GM12878 (cell line): ENCODE data around the gene ACD. TPM values are rescaled to one million over a fixed set of nuclear protein-coding genes. Genes with fewer than 3 reads are reported as not detected.

ENCODE experiments used
- BCL11A ChIP-seq: IDR thresholded peaks from 2 replicates; pipeline ENCODE4 v1.6.1; 2011; ENCODE audit warnings: low read depth, low read length
- CEBPZ ChIP-seq: fragments of 150-350 bp; IDR thresholded peaks from 2 replicates; pipeline ENCODE4 v1.6.1; 2016; ENCODE audit warnings: low read depth, low read length
- CREB1 ChIP-seq: IDR thresholded peaks from 2 replicates; pipeline ENCODE4 v1.6.1; 2012; ENCODE audit warnings: low read depth, mild to moderate bottlenecking, inconsistent platforms
- GATAD2B ChIP-seq: fragments of 450-650 bp; conservative IDR thresholded peaks from 2 replicates; pipeline ENCODE4 v1.6.1; 2017; ENCODE audit warnings: low read depth, mild to moderate bottlenecking, moderate library complexity
- HDGF ChIP-seq: fragments of 450-650 bp; IDR thresholded peaks from 2 replicates; pipeline ENCODE4 v1.6.1; 2016; ENCODE audit warnings: antibody characterized with exemption
- HSF1 ChIP-seq: fragments of 150-350 bp; IDR thresholded peaks from 2 replicates; pipeline ENCODE4 v1.6.1; 2014; ENCODE audit warnings: mild to moderate bottlenecking, low read depth, low read length
- IRF4 ChIP-seq: IDR thresholded peaks from 2 replicates; pipeline ENCODE4 v1.6.1; 2011; ENCODE audit warnings: low read depth, low read length
- JUNB ChIP-seq: IDR thresholded peaks from 2 replicates; pipeline ENCODE4 v1.6.1; 2016; ENCODE audit warnings: antibody characterized with exemption, mild to moderate bottlenecking
- MXI1 ChIP-seq: fragments of 150-350 bp; IDR thresholded peaks from 2 replicates; pipeline ENCODE4 v1.6.1; 2011; ENCODE audit warnings: low read depth, mild to moderate bottlenecking, inconsistent platforms, low read length, improper control_type of control experiment
- MYB ChIP-seq: fragments of 150-350 bp; IDR thresholded peaks from 2 replicates; pipeline ENCODE4 v1.6.1; 2014; ENCODE audit warnings: mild to moderate bottlenecking, low read depth, low read length, borderline replicate concordance
- NFIC ChIP-seq: IDR thresholded peaks from 2 replicates; pipeline ENCODE4 v1.6.1; 2012; ENCODE audit warnings: low read depth, mild to moderate bottlenecking, inconsistent platforms, low read length, moderate library complexity
- NFYB ChIP-seq: IDR thresholded peaks from 2 replicates; pipeline ENCODE4 v1.6.1; 2011; ENCODE audit warnings: low read depth, mild to moderate bottlenecking, low read length, improper control_type of control experiment, moderate library complexity; ENCODE audit not compliant: insufficient read depth
- NRF1 ChIP-seq: conservative IDR thresholded peaks from 2 replicates; pipeline ENCODE4 v1.6.1; 2011; ENCODE audit warnings: mild to moderate bottlenecking, low read depth, low read length, improper control_type of control experiment
- RAD51 ChIP-seq: fragments of 450-650 bp; IDR thresholded peaks from 2 replicates; pipeline ENCODE4 v1.6.1; 2016; ENCODE audit warnings: moderate library complexity, mild to moderate bottlenecking, inconsistent platforms
- SMAD1 ChIP-seq: fragments of 450-650 bp; IDR thresholded peaks from 2 replicates; pipeline ENCODE4 v1.6.1; 2018; ENCODE audit warnings: mild to moderate bottlenecking, low read depth; ENCODE audit not compliant: partially characterized antibody
- SRF ChIP-seq, 2 experiments: IDR thresholded peaks; 2 replicates each; pipeline ENCODE4 v1.6.1; 2011; ENCODE audit warnings: low read depth in 2 of 2, low read length in 2 of 2, mild to moderate bottlenecking in 1 of 2, moderate library complexity in 1 of 2
- TCF12 ChIP-seq: IDR thresholded peaks from 2 replicates; pipeline ENCODE4 v1.6.1; 2011; ENCODE audit warnings: low read depth, mild to moderate bottlenecking, low read length
- YY1 ChIP-seq: IDR thresholded peaks from 2 replicates; pipeline ENCODE4 v1.6.1; 2011; ENCODE audit warnings: low read depth, mild to moderate bottlenecking, low read length
- ZBED1 ChIP-seq: IDR thresholded peaks from 2 replicates; pipeline ENCODE4 v1.6.1; 2016; ENCODE audit warnings: borderline replicate concordance
- polyA plus RNA-seq, 11 experiments: library from polyadenylated mRNA; depleted of rRNA in 4 of 11; unstranded in 6 of 11; stranded (reverse) in 5 of 11; fragments of >200 nt; fragmentation: Nextera tagmentation in 4 of 11; fragmentation: Illumina TruSeq in 1 of 11; extraction: Ambion mirVana in 4 of 11; extraction: Trizol in 1 of 11; gene quantifications; 1 replicate in 1 of 11; 2 replicates in 10 of 11; pipeline versions ENCODE4 v1.2.1 to v1.2.3, GENCODE V29; 2011 to 2016; ENCODE audit warnings: inconsistent platforms in 2 of 11, missing spikeins in 2 of 11, low read depth in 1 of 11
- total RNA-seq, 4 experiments: library from RNA; depleted of rRNA in 3 of 4; stranded (reverse); fragments of >200 nt in 3 of 4; fragmentation: Illumina TruSeq in 1 of 4; extraction: Trizol in 1 of 4; gene quantifications; 2 replicates each; pipeline versions ENCODE4 v1.2.1 to v1.2.3, GENCODE V29; 2013 to 2021
- TF ChIP-seq, protein P1 (sequence below): IDR thresholded peaks from 2 replicates; pipeline ENCODE4 v1.6.1; 2011; ENCODE audit warnings: borderline replicate concordance, low read depth, mild to moderate bottlenecking, moderate library complexity, low read length; ENCODE audit not compliant: insufficient read depth, poor library complexity, severe bottlenecking
- TF ChIP-seq, protein P2 (sequence below): fragments of 450-650 bp; formaldehyde crosslinking; IDR thresholded peaks from 2 replicates; pipeline ENCODE4 v1.4.0; 2022; ENCODE audit warnings: mild to moderate bottlenecking, moderate library complexity

Gene ACD
- total and polyA plus RNA-seq, 10 of the 15 experiments (the other 5 are each of a cell fraction or from before 2014, with no cell fraction given) = 2.9 to 46.7 (median 23.9) TPM

DNA sequence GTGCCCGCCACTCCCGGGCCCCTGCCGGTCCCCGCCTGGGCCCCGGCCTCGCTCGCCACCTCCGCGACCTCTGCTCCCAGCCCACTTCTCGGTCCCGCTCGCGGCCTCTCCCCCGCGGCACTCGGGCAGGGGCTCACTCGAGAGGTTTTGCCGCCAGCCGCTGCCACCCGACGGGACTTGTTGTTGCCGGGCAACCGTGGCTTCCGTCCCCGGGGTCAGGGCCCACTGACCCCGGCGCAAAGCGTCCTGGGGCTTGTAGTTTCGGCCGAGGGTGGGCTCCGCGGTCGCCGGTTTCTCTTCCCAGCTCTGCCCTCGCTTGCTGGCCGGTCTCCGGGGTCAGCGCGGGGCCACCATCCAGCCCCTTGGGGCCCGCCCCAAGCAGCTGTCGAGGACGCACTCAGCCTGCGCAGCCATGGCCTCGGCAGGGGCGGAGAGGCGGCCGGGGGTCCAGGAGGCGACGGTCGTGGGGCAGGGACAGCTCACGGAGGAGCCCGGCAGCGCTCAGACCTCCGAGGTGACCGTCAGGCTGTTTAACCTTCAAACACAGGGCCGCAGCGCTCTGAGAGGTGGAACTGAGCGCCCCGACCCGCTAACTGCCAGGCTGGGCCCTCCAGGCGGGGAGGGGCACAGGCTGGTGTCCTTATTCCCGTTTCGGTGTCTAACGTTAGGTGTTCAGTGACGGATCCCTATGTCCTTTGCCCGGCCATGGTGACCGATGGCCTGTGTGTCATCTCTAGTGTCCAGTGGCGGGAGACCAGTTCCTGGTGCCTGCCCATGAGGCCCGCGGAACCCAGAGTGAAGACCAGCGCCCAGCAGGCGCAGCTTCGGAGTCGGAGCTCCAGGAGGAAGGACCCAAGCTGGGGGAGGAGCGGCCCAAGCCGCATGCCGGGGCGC, 6.7 kb upstream of the ACD start, which contains the start of the genes C16orf86 and ENKD1 (continued):
- TF ChIP-seq CEBPZ = no peak
- no peak for TF ChIP-seq HSF1
- no peak for TF ChIP-seq NFYB
- TF ChIP-seq SRF (IDR thresholded peaks at IDR 0.05; ENCODE audit: low read depth in 2 of 2, low read length in 2 of 2) = no peak
- TF ChIP-seq YY1 = peak; percentile 67; the same call in 1 of the 2 replicates
- TF ChIP-seq IRF4 = no peak
- 0 out of 2 replicates have a peak, but pooled peaks have one; percentile 37 for TF ChIP-seq GATAD2B
- TF ChIP-seq CREB1 = no peak
- TF ChIP-seq HDGF = no peak
- TF ChIP-seq SMAD1 = no peak
- TF ChIP-seq NRF1 = no peak
- no peak for TF ChIP-seq RAD51
- TF ChIP-seq MXI1 = peak; percentile 75
- TF ChIP-seq JUNB = no peak
- no peak for TF ChIP-seq NFIC
- no peak for TF ChIP-seq TCF12
- TF ChIP-seq BCL11A = no peak
- TF ChIP-seq MYB = no peak
- no peak for TF ChIP-seq ZBED1
- TF ChIP-seq, protein P1, sequence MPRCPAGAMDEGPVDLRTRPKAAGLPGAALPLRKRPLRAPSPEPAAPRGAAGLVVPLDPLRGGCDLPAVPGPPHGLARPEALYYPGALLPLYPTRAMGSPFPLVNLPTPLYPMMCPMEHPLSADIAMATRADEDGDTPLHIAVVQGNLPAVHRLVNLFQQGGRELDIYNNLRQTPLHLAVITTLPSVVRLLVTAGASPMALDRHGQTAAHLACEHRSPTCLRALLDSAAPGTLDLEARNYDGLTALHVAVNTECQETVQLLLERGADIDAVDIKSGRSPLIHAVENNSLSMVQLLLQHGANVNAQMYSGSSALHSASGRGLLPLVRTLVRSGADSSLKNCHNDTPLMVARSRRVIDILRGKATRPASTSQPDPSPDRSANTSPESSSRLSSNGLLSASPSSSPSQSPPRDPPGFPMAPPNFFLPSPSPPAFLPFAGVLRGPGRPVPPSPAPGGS = peak; percentile 20
- TF ChIP-seq, protein P2, sequence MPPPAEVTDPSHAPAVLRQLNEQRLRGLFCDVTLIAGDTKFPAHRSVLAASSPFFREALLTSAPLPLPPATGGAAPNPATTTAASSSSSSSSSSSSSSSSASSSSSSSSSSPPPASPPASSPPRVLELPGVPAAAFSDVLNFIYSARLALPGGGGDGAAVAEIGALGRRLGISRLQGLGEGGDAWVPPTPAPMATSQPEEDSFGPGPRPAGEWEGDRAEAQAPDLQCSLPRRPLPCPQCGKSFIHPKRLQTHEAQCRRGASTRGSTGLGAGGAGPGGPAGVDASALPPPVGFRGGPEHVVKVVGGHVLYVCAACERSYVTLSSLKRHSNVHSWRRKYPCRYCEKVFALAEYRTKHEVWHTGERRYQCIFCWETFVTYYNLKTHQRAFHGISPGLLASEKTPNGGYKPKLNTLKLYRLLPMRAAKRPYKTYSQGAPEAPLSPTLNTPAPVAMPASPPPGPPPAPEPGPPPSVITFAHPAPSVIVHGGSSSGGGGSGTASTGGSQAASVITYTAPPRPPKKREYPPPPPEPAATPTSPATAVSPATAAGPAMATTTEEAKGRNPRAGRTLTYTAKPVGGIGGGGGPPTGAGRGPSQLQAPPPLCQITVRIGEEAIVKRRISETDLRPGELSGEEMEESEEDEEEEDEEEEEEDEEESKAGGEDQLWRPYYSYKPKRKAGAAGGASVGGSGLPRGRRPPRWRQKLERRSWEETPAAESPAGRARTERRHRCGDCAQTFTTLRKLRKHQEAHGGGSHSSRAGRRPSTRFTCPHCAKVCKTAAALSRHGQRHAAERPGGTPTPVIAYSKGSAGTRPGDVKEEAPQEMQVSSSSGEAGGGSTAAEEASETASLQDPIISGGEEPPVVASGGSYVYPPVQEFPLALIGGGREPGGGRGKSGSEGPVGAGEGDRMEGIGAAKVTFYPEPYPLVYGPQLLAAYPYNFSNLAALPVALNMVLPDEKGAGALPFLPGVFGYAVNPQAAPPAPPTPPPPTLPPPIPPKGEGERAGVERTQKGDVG (CRISPR knock-in tag) = no peak
